ENCODE measurements around the gene GIMAP6.
"Not testable (repeated sequence)": the region's sequence is repeated elsewhere in the genome, so short reads cannot be mapped to it uniquely, and the experiment has no call there.

Gene GIMAP6

DNA sequence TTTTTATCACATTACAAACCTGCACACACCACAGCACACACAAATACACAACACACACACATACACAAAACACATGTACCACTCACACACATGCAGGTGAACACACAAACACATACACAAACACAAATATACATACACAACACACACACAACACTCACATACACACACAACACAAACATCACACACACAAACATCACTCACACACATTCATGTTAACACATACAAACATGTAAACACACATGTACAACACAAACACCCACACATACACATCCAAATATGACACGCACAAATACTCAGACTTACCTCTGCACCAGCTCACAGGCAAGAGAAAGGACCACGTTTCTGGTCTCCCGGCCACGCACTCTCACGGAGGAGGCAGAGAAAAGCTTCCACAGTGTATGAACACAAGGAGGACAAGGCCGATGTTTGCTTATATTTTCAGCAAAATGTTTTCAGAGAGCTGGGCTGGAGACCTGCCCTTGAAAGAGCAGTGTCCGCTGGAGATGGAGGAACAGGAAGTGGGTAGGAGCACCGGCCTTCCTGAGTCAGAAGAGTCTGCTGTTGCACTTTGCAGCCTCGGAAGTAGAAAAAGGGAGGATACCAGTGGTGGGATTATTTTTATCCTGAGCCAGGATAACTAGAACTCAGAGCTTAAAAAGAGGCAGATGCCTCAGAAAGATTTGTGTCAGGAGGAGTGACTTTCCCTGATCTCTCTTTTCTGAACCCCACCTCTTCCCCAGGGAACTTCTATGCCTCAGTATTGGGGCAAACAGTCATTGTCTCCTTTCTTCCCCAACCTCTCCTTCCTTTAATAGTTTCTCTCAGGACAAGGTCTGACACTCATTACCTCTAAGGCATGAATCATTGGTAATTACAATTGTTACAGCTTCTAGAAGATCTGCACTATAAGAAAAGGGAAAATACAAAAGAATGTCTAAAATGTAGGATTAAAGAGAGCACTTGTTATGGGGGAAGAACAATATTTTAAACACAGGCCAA is at the start of gene GIMAP6:
Gene GIMAP6 (minus strand): TSS at position 520 of the 999 bp plus-strand sequence. CDS start 2,243 bp downstream, outside the sequence.
- peak within 1 kb of the TSS; percentile 79 for H3K4me3 Mint-ChIP-seq
- peaks cover 4% of the 10 kb centered on the region for H3K9me3 Mint-ChIP-seq
- intact Hi-C loops (cut with micrococcal nuclease): no loop called here
- H3K4me1 Mint-ChIP-seq (ENCODE audit: low read depth): peaks cover 46% of the 10 kb centered on the region
- H3K27me3 Mint-ChIP-seq: no peaks in the 10 kb centered on the region
- peaks cover 30% of the 10 kb centered on the region for H3K36me3 Mint-ChIP-seq (ENCODE audit: low read depth)
- peak within 1 kb of the TSS; percentile 74 for H3K27ac Mint-ChIP-seq

DNA sequence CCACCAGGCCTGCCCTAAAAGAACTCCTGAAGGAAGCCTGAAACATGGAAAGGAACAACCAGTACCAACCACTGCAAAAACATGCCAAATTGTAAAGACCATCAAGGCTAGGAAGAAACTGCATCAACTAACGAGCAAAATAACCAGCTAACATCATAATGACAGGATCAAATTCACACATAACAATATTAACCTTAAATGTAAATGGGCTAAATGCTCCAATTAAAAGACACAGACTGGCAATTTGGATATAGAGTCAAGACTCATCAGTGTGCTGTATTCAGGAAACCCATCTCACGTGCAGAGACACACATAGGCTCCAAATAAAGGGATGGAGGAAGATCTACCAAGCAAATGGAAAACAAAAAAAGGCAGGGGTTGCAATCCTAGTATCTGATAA is 48.2 kb upstream of the GIMAP6 start:
- H3K4me1 Mint-ChIP-seq (ENCODE audit: low read depth): peaks cover 50% of the 10 kb centered on the region
- H3K9me3 Mint-ChIP-seq; H3K4me3 Mint-ChIP-seq; H3K27me3 Mint-ChIP-seq; H3K36me3 Mint-ChIP-seq (ENCODE audit: low read depth); H3K27ac Mint-ChIP-seq; intact Hi-C loops (cut with micrococcal nuclease): not testable (repeated sequence)

DNA sequence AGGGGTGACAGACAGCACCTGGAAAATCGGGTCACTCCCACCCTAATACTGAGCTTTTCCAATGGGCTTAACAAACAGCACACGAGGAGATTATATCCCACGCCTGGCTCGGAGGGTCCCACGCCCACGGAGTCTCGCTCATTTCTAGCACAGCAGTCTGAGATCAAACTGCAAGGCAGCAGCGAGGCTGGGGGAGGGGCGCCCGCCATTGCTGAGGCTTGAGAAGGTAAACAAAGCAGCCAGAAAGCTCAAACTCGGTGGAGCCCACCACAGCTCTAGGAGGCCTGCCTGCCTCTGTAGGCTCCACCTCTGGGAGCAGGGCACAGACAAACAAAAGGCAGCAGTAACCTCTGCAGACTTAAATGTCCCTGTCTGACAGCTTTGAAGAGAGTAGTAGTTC is 46.4 kb upstream of the GIMAP6 start:
- intact Hi-C loops (cut with micrococcal nuclease); H3K27ac Mint-ChIP-seq; H3K9me3 Mint-ChIP-seq; H3K4me3 Mint-ChIP-seq; H3K27me3 Mint-ChIP-seq; H3K36me3 Mint-ChIP-seq (ENCODE audit: low read depth): not testable (repeated sequence)
- peaks cover 37% of the 10 kb centered on the region for H3K4me1 Mint-ChIP-seq (ENCODE audit: low read depth)

DNA sequence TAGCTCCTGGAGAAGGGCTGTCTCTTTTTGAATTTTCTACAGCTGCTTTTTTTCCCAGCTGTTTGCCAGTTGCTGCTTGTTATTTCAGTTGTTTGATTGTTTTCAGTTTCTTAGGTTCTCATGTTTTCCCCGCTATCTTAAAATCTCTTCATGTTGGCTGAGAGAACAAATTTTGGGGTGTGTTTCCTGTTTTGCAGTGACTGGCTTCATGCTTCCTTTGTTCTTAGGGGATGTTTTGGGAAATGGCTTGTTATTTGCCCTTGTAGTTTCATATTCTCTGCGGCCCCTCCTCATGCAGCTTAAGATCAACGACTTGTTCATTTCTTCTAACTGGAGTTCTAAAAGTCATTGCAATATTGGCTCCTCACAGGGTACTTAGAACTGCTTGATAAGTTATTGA is 44.7 kb upstream of the GIMAP6 start:
- H3K27me3 Mint-ChIP-seq; intact Hi-C loops (cut with micrococcal nuclease); H3K27ac Mint-ChIP-seq; H3K9me3 Mint-ChIP-seq; H3K36me3 Mint-ChIP-seq (ENCODE audit: low read depth): not testable (repeated sequence)
- peaks cover 24% of the 10 kb centered on the region for H3K4me1 Mint-ChIP-seq (ENCODE audit: low read depth)
- H3K4me3 Mint-ChIP-seq: peak overlapping the region; percentile 4

DNA sequence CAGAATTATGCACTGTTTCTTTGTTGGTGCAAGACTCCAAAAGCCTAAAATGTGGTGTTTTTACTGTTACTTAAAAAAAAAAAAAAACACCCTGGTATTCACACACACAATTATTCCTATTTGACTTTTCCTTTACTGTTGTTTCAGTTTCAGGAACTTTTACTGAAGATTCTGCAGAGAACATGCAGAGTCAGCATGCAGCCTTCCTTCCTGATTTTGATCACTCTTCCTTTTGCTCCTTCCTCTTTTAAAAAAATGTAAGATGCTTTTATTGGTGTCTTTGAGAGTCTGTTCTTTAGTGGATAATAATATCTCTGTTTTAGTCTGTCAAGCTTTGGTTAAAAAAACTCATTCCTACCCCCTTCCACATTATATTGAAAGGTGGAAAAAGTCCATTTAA is 44.1 kb upstream of the GIMAP6 start:
- H3K4me3 Mint-ChIP-seq; H3K36me3 Mint-ChIP-seq (ENCODE audit: low read depth); intact Hi-C loops (cut with micrococcal nuclease); H3K9me3 Mint-ChIP-seq; H3K27me3 Mint-ChIP-seq: not testable (repeated sequence)
- Mint-ChIP-seq H3K27ac (peak overlapping the region; percentile 31), H3K4me1 (ENCODE audit: low read depth) (peaks cover 24% of the 10 kb centered on the region)

DNA sequence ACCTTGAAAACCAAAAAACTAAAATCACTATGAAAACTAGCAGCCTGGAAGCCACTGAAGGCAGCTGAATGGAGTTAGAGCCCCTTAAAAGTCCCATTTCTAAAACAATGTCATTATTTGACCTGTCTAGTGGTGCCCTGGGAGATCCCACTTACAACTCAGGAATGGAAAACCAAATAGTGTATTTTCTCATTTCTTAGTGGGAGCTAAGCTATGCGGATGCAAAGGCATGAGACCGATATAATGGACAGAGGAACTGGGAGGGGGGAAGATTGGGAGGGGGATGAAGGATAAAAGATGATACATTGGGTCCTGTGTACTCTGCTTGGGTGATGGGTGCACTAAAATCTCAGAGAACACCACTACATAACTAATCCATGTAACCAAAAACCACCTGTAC is 43.5 kb upstream of the GIMAP6 start:
- H3K9me3 Mint-ChIP-seq: no peaks in the 10 kb centered on the region
- no peak overlapping the region for H3K4me3 Mint-ChIP-seq
- no peaks in the 10 kb centered on the region for H3K36me3 Mint-ChIP-seq (ENCODE audit: low read depth)
- intact Hi-C loops (cut with micrococcal nuclease): no loop called here
- peaks cover 24% of the 10 kb centered on the region for H3K4me1 Mint-ChIP-seq (ENCODE audit: low read depth)
- H3K27me3 Mint-ChIP-seq: no peaks in the 10 kb centered on the region
- H3K27ac Mint-ChIP-seq: no peak overlapping the region

DNA sequence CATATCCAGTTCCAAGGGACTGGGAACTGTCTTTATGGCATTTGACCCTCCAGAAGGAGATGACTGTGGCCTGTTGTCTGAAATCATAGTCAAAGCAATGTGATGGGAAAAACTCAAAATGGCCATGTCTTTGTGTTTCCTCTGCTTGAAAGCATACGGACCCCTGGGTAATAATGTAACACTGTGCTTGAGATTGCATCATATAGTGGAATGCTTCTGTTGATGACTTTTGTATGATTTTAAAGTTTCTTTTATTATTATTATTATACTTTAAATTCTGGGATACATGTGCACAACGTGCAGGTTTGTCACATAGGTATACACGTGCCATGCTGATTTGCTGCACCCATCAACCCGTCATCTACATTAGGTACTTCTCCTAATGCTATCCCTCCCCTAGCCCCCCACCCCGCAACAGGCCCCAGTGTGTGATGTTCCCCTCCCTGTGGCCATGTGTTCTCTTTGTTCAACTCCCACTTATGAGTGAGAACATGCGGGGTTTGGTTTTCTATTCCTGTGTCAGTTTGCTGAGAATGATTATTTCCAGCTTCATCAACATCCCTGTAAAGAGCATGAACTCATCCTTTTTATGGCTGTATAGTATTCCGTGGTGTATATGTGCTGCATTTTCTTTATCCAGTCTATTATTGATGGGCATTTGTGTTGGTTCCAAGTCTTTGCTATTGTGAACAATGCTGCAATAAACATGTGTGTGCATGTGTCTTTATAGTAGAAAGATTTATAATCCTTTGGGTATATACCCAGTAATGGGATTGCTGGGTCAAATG is 39.8 kb upstream of the GIMAP6 start:
- H3K27ac Mint-ChIP-seq; H3K36me3 Mint-ChIP-seq (ENCODE audit: low read depth); intact Hi-C loops (cut with micrococcal nuclease); H3K4me3 Mint-ChIP-seq; H3K27me3 Mint-ChIP-seq: not testable (repeated sequence)
- peaks cover 15% of the 10 kb centered on the region for H3K9me3 Mint-ChIP-seq
- peaks cover 17% of the 10 kb centered on the region for H3K4me1 Mint-ChIP-seq (ENCODE audit: low read depth)

DNA sequence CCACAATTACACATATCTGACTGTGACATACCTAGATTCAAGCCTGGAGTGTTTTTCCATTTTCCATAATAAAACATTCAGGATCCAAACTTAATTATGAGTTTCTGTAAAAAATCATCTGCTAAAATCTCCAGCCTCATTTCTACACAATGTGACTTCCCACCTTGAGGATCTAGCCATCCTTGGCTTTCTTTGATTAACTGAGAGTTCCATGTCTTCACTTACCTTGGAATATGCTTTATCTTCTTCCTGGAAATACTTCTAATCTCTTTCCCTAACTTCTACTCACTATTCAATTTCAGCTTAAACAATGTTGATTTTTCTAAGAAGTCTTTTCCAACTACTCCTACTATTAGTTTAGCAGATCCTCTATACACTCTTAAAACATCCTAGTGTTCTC is 36.8 kb upstream of the GIMAP6 start:
- Mint-ChIP-seq H3K9me3 (peaks cover 15% of the 10 kb centered on the region), H3K27ac (no peak overlapping the region), H3K27me3 (no peaks in the 10 kb centered on the region), H3K4me3 (no peak overlapping the region), H3K36me3 (ENCODE audit: low read depth) (no peaks in the 10 kb centered on the region), H3K4me1 (ENCODE audit: low read depth) (peaks cover 23% of the 10 kb centered on the region)
- intact Hi-C loops (cut with micrococcal nuclease): no loop called here

DNA sequence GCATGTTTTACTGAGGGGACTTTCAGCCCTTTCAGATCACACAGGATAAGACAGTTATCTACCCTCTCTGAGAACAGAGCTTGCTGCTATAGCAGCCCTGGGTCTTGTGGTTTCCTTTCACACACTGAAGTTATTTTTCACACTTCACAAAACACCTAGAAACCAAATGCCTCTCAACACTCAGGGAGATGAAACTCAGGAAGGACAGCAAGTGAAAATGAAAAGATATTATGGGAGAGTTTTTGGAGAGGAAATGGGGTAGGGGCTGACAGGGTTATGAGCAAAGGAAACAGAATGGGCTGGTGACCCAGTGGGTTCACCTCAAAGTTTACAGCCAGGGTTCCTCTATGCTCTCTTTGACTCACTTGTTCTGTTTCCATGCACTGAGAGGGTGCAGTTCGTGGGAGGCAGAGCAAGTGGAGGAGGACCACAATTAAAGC is 36.3 kb upstream of the GIMAP6 start:
- Mint-ChIP-seq H3K9me3 (peaks cover 15% of the 10 kb centered on the region), H3K27me3 (no peaks in the 10 kb centered on the region), H3K4me1 (ENCODE audit: low read depth) (peaks cover 26% of the 10 kb centered on the region), H3K36me3 (ENCODE audit: low read depth) (no peaks in the 10 kb centered on the region), H3K27ac (no peak overlapping the region), H3K4me3 (no peak overlapping the region)
- intact Hi-C loops (cut with micrococcal nuclease): no loop called here

DNA sequence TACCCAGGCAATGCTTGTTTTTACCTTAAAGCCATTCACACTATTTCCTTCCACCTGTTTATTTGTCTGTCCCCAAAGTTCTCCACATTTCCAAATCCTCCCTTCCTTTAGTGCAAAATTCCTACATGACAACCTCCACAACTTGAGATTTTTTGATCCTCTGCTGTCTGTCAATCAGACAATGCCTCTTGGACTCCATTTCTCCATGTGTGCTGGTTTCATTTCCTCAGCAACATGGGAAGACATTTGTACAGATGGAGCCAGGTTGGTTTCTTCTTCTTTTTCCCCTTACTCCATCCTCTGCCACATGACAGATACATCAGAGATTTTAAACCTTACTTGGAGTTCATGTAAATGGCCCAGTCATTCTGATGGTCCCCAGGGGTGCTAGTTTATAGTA is 34.2 kb upstream of the GIMAP6 start:
- H3K36me3 Mint-ChIP-seq (ENCODE audit: low read depth): no peaks in the 10 kb centered on the region
- H3K4me3 Mint-ChIP-seq: no peak overlapping the region
- H3K9me3 Mint-ChIP-seq: peaks cover 15% of the 10 kb centered on the region
- peaks cover 26% of the 10 kb centered on the region for H3K4me1 Mint-ChIP-seq (ENCODE audit: low read depth)
- intact Hi-C loops (cut with micrococcal nuclease): no loop called here
- H3K27me3 Mint-ChIP-seq: no peaks in the 10 kb centered on the region
- peak overlapping the region; percentile 64 for H3K27ac Mint-ChIP-seq

DNA sequence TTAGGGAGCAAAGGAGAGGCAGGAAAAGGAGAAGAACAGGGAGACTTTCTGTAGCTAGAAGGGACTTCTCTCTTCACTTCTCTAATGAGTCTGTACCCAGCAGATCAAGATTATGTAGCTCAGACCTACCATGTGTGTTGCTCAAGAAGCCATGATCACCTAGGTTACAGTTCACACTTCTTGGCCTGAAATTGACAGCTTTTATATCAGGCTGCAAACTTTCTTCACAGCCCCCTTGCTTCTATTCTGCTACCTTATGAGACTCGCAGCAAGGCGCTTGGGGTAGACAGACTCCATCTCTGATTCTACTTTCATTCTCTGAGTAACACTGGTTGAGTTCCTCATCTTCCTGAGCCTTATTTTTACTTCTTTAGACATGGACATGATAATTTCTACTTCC is 33.7 kb upstream of the GIMAP6 start:
- H3K4me3 Mint-ChIP-seq: no peak overlapping the region
- intact Hi-C loops (cut with micrococcal nuclease): no loop called here
- H3K27me3 Mint-ChIP-seq: no peaks in the 10 kb centered on the region
- peaks cover 26% of the 10 kb centered on the region for H3K4me1 Mint-ChIP-seq (ENCODE audit: low read depth)
- H3K27ac Mint-ChIP-seq: peak overlapping the region; percentile 64
- H3K36me3 Mint-ChIP-seq (ENCODE audit: low read depth): no peaks in the 10 kb centered on the region
- H3K9me3 Mint-ChIP-seq: peaks cover 15% of the 10 kb centered on the region

DNA sequence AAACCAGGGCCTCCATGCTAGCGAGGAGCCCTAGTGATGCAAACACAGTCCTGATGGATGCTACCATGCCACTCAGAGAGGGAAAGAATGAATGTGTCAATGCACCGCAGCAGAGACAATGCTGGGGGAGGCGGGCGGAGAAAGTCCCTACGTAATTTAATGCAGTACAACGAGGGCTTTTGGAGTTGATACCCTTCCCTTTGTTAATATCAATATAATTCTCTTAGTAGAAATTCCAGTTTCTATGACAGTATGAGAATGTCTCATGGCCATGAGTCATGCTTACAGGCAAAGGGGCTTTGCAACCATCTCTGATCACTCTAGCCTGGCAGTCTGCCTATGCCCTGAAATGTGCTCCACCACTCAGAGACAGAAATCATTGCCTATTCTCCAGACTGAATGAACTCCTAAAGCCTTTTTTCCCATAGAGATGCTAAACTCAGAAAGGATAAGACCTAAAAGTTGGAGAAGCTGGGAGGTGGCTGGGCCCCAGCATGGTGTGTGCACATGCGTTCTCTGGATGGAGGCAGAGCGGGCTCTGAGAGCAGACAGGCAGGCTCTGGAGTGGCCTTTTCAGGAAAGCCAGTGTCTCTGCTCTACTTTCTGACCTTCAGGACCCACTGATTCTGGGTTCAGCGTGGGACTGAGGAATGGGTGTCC is 33.0 kb upstream of the GIMAP6 start:
- intact Hi-C loops (cut with micrococcal nuclease): no loop called here

DNA sequence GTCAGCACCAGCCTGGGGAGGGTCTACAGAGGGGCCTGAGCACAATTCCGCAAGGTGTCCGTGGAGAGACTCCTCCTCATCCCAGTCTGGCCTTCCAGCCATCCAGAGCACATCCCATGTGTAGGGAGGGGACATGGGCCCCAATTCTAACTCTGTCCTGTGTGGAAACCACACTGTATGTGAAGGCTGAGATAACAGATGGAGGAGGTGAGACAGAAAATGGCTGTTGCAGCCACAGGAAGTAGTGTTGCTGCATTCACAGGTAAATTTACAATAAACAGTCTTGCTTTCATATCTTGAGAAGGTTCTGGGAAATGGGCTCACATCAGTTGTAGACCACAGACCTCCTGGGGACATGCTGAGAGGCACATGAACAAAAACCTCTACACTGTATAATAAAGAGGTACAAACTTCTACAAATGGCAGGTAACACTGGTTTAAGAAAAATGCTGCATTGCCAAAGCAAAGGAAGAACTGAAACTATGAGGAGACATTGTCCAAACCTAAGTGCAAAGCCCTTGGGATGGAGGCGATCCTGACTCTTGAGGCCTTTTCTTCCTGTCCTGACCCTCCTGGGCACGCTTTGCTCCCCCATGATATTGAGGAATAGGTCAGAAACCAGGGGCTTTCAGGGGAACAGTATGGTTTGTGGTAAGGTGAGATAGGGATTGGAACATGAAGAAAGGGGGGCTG is 31.8 kb upstream of the GIMAP6 start:
- Mint-ChIP-seq H3K4me1 (ENCODE audit: low read depth) (peaks cover 26% of the 10 kb centered on the region), H3K36me3 (ENCODE audit: low read depth) (no peaks in the 10 kb centered on the region), H3K4me3 (no peak overlapping the region), H3K27ac (no peak overlapping the region), H3K9me3 (peaks cover 9% of the 10 kb centered on the region), H3K27me3 (no peaks in the 10 kb centered on the region)
- intact Hi-C loops (cut with micrococcal nuclease): no loop called here

More for the DNA sequence above, 33.0 kb upstream of the GIMAP6 start:
- H3K27me3 Mint-ChIP-seq: no peaks in the 10 kb centered on the region
- H3K4me1 Mint-ChIP-seq (ENCODE audit: low read depth): peaks cover 26% of the 10 kb centered on the region
- H3K9me3 Mint-ChIP-seq: peaks cover 15% of the 10 kb centered on the region
- no peaks in the 10 kb centered on the region for H3K36me3 Mint-ChIP-seq (ENCODE audit: low read depth)
- H3K27ac Mint-ChIP-seq: peak overlapping the region; percentile 64
- no peak overlapping the region for H3K4me3 Mint-ChIP-seq
